ENCODE measurements around the gene KRTAP5-2. TPM values are rescaled to one million over a fixed set of nuclear protein-coding genes. Genes with fewer than 3 reads are reported as not detected.
"Not testable (repeated sequence)": the region's sequence is repeated elsewhere in the genome, so short reads cannot be mapped to it uniquely, and the experiment has no call there.

Gene KRTAP5-2
- total RNA-seq, 3 donors from 2014 or later, result not detected

- H3K4me3 ChIP-seq; H3K4me1 ChIP-seq (ENCODE audit: low read depth); intact Hi-C loops (cut with DNase I, micrococcal nuclease); ATAC-seq; H3K9me3 ChIP-seq; DNase-seq; H3K36me3 ChIP-seq (ENCODE audit: low read depth): not testable (repeated sequence)
Observed at GRCh38 chr11:1605923-1606322, 7.8 kb upstream of the KRTAP5-2 start.

DNA sequence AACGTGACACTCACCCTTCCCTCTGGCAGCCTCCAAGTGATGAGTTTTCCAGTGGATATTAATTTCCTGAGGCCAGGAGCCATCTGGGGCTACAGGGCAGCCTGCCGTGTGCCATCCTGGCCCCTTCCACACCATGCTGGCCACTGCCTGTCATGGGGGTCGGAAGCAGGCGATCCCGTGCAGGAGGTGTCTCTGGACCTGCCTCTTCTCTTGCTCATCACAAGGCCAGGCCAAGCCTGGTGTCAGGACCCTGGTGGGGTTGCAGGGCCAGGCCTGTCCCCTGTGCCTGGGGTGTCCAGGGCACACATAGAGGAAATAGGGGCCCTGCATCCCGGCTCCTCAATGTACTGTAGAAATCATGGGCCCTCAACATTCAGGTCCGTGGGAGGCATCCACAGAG is 6.6 kb upstream of the KRTAP5-2 start:
- no peaks in the 10 kb centered on the region for H3K9me3 ChIP-seq
- intact Hi-C loops (cut with DNase I, micrococcal nuclease), result no loop called here
- TF ChIP-seq, protein P1, sequence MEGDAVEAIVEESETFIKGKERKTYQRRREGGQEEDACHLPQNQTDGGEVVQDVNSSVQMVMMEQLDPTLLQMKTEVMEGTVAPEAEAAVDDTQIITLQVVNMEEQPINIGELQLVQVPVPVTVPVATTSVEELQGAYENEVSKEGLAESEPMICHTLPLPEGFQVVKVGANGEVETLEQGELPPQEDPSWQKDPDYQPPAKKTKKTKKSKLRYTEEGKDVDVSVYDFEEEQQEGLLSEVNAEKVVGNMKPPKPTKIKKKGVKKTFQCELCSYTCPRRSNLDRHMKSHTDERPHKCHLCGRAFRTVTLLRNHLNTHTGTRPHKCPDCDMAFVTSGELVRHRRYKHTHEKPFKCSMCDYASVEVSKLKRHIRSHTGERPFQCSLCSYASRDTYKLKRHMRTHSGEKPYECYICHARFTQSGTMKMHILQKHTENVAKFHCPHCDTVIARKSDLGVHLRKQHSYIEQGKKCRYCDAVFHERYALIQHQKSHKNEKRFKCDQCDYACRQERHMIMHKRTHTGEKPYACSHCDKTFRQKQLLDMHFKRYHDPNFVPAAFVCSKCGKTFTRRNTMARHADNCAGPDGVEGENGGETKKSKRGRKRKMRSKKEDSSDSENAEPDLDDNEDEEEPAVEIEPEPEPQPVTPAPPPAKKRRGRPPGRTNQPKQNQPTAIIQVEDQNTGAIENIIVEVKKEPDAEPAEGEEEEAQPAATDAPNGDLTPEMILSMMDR (IDR thresholded peaks at IDR 0.05), result no peak
- no peaks in the 10 kb centered on the region for H3K36me3 ChIP-seq (ENCODE audit: low read depth)
- DNase-seq (no peak), ATAC-seq (no peak)
- H3K4me3 ChIP-seq, result no peak overlapping the region
- no peaks in the 10 kb centered on the region for H3K4me1 ChIP-seq (ENCODE audit: low read depth)

DNA sequence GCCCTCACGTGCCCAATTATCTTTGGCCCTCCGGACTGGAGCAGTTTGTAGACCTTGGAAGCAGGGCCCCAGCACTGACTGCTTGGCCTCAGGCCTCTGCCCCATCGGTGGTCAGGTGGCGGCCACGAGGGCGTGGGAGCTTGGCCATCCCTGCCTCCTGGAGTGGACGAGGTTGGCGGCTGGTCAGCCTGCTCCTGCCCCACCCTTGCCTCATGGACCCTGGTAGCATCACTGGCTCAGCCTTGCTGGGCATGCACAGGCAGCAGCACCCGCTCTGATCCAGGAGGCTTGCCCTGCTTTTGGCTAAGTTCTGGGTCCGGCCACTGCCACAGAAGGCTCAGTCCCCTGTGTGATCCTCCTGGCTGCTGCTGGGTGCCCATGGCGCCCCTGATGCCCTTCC is 6.1 kb upstream of the KRTAP5-2 start:
- TF ChIP-seq, protein P1 (IDR thresholded peaks at IDR 0.05), result no peak
- intact Hi-C loops (cut with DNase I, micrococcal nuclease), result no loop called here
- H3K4me3 ChIP-seq, result no peak overlapping the region
- H3K9me3 ChIP-seq, result no peaks in the 10 kb centered on the region
- ATAC-seq (no peak), DNase-seq (no peak)
- no peaks in the 10 kb centered on the region for H3K36me3 ChIP-seq (ENCODE audit: low read depth)
- no peaks in the 10 kb centered on the region for H3K4me1 ChIP-seq (ENCODE audit: low read depth)

DNA sequence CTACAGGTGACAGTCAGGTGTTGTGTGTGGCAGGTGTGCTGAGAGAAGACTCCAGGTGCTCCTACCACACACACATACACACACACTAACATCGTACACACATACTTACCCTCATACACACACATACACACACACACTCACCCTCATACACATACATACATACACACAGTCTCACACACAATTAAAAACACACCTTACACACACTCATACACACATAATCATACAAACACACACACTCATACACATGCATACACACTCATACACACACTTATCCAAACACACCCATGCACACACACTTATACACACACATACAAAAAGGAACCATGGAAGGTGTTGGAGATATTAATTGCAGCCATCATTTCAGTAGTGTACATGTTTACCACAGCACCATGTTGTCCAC is 5.5 kb upstream of the KRTAP5-2 start:
- intact Hi-C loops (cut with DNase I, micrococcal nuclease), result no loop called here
- Histone ChIP-seq H3K4me1 (ENCODE audit: low read depth) (no peaks in the 10 kb centered on the region), H3K4me3 (no peak overlapping the region), H3K9me3 (no peaks in the 10 kb centered on the region), H3K36me3 (ENCODE audit: low read depth) (no peaks in the 10 kb centered on the region)
- DNase-seq, result no peak
- no peak for ATAC-seq
- TF ChIP-seq, protein P1 (IDR thresholded peaks at IDR 0.05), result no peak

DNA sequence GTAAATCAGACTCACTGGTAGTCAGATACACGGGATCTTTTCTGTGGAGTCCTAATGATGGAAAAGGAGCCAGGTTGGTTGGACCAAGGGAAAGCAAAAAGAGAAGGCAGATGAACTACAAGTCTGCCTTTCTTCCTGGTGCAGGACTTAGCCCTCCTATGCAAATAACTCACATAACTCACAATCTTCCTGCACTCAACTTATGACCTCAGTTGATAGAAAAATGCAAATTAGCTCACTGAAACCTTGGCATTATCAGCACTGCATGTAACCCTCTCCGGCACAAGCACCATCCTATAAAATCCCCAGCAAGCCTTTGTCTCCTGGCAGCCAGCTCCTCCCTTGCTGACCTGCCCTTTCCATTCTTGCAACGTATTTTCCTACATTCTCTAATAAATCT is 3.6 kb upstream of the KRTAP5-2 start:
- H3K4me3 ChIP-seq; H3K4me1 ChIP-seq (ENCODE audit: low read depth); intact Hi-C loops (cut with DNase I, micrococcal nuclease); DNase-seq; H3K36me3 ChIP-seq (ENCODE audit: low read depth); H3K9me3 ChIP-seq: not testable (repeated sequence)
- peak; percentile 88 for ATAC-seq

GRCh38 chr11:1600626-1601025 is 2.5 kb upstream of the KRTAP5-2 start:
- intact Hi-C loops (cut with DNase I, micrococcal nuclease), result no loop called here
- DNase-seq (no peak), ATAC-seq (no peak)
- Histone ChIP-seq H3K4me3 (no peak overlapping the region), H3K36me3 (ENCODE audit: low read depth) (no peaks in the 10 kb centered on the region), H3K4me1 (ENCODE audit: low read depth) (peaks cover 4% of the 10 kb centered on the region), H3K9me3 (no peaks in the 10 kb centered on the region)
- TF ChIP-seq, protein P1 (IDR thresholded peaks at IDR 0.05), result no peak

DNA sequence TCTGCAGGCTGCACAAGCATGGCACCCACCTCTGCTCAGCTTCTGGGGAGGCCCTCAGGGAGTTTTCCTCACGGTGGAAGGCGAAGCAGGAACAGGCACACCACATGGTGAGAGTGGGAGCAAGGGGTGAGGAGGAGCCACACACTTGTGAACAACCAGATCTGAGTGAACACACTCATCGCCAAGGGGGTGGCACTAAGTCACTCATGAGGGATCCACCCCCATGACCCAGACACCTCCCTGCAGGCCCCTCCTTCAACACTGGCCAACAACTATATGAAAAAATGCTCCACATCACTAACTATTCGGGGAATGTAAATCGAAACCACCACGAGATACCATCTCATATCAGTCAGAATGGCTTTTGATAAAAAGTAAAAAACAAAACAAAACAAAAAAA is 722 bp upstream of the KRTAP5-2 start:
- Histone ChIP-seq H3K4me3 (no peak overlapping the region), H3K9me3 (no peaks in the 10 kb centered on the region), H3K36me3 (ENCODE audit: low read depth) (no peaks in the 10 kb centered on the region), H3K4me1 (ENCODE audit: low read depth) (peaks cover 4% of the 10 kb centered on the region)
- DNase-seq (no peak), ATAC-seq (no peak)
- intact Hi-C loops (cut with DNase I, micrococcal nuclease), result no loop called here
- TF ChIP-seq, protein P1 (IDR thresholded peaks at IDR 0.05), result no peak

- intact Hi-C loops (cut with DNase I, micrococcal nuclease); ATAC-seq; H3K36me3 ChIP-seq (ENCODE audit: low read depth); H3K9me3 ChIP-seq; DNase-seq; H3K4me3 ChIP-seq; H3K4me1 ChIP-seq (ENCODE audit: low read depth): not testable (repeated sequence)
Observed at GRCh38 chr11:1598406-1598805, 312 bp upstream of the KRTAP5-2 start.
